ENCODE measurements around the gene SUN2.

Gene SUN2

DNA sequence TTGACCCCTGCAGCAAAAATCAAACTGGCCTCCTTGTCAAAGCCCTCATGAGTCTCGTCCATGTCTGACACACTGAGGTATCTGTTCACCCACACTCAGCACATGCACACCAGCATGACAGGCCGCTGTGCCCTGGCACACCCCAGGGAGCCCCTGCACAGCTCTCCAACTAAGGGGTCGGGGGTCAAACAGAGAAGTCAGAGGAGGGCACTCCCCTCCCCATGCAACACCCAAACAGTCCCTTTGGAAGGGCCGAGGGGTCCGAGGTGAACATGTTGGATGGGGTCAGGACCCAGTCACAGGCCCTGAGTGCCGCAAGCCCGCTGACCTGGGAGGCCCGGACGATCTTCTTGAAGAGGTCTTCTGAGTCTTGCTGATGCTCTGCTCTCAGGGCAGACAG lies 14.6 kb downstream of the SUN2 start:
- TF ChIP-seq ZFX (IDR thresholded peaks at IDR 0.05): no peak
- TF ChIP-seq, protein P1, sequence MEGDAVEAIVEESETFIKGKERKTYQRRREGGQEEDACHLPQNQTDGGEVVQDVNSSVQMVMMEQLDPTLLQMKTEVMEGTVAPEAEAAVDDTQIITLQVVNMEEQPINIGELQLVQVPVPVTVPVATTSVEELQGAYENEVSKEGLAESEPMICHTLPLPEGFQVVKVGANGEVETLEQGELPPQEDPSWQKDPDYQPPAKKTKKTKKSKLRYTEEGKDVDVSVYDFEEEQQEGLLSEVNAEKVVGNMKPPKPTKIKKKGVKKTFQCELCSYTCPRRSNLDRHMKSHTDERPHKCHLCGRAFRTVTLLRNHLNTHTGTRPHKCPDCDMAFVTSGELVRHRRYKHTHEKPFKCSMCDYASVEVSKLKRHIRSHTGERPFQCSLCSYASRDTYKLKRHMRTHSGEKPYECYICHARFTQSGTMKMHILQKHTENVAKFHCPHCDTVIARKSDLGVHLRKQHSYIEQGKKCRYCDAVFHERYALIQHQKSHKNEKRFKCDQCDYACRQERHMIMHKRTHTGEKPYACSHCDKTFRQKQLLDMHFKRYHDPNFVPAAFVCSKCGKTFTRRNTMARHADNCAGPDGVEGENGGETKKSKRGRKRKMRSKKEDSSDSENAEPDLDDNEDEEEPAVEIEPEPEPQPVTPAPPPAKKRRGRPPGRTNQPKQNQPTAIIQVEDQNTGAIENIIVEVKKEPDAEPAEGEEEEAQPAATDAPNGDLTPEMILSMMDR (conservative IDR thresholded peaks at IDR 0.05): no peak
- no peak overlapping the region for H3K27ac ChIP-seq

- no peak overlapping the region for H3K27ac ChIP-seq
- TF ChIP-seq ZFX (IDR thresholded peaks at IDR 0.05): no peak
- TF ChIP-seq, protein P1 (conservative IDR thresholded peaks at IDR 0.05): no peak
Measured at GRCh38 chr22:38740754-38741153, 15.0 kb downstream of the SUN2 start.

- no peak for TF ChIP-seq ZFX (IDR thresholded peaks at IDR 0.05)
- TF ChIP-seq, protein P1 (conservative IDR thresholded peaks at IDR 0.05): no peak
- H3K27ac ChIP-seq: no peak overlapping the region
Measured at GRCh38 chr22:38740116-38740723, 15.6 kb downstream of the SUN2 start.

DNA sequence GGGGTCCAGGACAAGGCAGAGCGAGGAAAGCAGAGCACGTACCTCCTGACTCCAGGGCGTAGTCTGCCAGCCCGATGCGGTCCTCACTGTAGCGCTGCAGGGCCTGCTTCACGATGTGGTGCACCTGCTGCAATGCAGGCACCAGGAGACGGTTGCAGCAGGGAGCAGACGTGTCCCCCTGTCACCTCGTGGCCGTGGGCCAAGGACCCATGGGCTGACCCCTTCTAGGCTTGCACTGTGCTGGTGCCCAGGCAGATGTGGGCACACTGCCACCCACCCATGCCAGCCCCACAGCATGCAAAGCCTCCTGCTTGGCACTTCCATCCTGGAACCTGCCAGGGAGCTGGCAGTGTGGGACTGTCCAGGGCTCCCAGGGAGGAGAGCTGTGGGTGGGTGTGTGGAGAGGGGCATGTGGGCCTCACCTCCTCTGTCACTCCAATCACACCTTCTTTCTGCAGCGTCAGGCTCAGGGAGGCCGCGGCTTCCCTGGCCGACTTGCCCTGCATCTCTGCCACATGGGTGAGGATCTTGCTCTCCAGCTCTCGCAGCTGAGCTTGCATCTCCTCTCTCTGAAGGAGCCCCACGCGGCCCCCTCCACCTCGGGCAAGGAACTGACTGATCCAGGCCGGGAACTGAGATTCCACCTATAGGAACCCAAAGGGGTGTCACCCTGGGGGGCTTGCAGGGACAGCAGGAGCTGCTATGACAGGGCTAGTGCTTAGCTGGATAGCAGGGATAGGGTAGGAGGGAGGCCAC lies 16.3 kb downstream of the SUN2 start:
- TF ChIP-seq, protein P1 (conservative IDR thresholded peaks at IDR 0.05): no peak
- H3K27ac ChIP-seq: no peak overlapping the region

DNA sequence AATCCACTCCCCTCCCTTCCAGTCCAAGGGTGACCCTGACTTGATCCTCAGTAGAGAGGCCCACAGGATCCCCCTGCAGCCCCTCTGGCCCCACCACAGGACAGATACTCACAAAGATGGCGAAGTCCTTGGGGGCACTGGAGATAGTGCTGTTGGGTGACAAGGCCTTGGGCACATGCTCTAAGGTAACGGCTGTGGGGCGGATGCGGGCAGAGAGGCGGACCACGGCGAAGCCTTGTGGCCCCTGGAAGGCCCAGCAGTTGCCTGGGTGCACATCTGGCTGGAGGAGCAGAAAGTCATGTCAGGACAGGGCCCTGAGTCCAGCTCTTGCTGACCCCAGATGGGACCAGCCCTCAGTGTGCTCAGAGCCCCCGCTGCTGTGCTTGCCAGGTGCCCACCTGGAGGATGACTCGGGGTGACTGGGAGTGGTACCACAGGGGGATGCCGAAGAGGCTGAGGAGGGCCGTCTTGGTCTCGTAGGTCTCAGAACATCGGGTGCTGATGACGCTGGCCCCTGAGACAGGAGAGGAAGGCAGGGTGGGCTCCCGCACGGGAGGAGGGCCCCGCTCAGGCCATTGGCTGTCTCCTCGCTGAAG lies 17.2 kb downstream of the SUN2 start:
- no peak for TF ChIP-seq ZFX (IDR thresholded peaks at IDR 0.05)
- TF ChIP-seq, protein P1 (conservative IDR thresholded peaks at IDR 0.05): no peak
- no peak overlapping the region for H3K27ac ChIP-seq

DNA sequence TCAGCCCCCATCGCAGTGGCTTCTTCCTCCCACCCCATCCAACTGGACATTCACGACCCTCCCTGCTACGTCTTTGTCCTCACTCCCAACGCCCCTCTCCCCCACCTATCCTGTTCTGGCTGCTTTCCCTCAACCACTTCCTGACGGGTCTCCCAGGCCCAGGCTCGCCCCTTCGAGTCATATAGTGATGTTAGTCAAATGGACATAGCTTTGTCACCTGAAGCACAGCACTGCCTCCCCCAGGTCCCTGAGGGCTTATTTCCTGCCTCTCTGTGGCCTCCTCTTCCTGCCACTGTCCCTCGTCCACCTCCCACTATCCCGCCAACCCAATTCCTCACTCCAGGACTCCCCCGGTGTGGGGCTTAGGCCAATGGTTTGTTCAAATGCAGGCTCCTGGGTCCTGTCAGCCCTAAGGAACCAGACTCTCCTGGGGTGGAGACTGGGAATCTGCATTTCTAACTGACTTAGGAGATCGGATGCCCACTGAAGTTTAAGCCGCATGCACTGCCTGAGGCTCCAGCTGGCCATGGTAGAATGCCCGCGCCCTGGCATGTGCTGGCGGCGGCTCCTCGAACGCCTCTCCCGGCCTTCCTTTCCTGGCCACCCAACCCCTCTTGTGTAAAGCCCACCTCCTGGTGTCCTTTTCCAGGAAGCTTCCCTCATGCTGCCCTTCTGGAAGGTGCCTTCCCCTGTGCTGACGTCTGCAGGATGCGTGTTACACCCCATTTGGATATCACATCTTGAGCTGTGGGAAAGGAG lies 18.3 kb downstream of the SUN2 start:
- no peak for TF ChIP-seq ZFX (IDR thresholded peaks at IDR 0.05)
- TF ChIP-seq, protein P1 (conservative IDR thresholded peaks at IDR 0.05): no peak
- no peak overlapping the region for H3K27ac ChIP-seq

DNA sequence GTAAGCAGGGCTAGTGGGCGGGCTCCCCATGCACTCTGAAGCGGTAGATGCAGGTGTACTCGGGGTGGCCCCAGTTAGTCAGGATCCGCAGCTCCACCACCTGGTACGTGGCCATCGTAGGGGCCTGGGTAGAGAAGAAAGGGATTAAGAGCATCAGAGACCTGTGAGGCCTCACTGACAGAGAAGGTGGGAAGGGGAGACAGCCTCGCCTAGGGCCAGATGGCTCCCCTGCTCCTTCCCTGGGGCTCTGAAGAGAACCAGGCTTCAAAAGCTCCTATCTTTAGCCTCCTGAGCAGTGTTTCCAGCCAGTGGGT lies 19.6 kb downstream of the SUN2 start:
- no peak overlapping the region for H3K27ac ChIP-seq
- no peak for TF ChIP-seq ZFX (IDR thresholded peaks at IDR 0.05)
- TF ChIP-seq, protein P1 (conservative IDR thresholded peaks at IDR 0.05): no peak

Data from C4-2B (cell line).